GM19238 (cell line): ENCODE results near the gene STX1A.

Experiments
- DNase-seq: peaks from one replicate; pipeline ENCODE4 v3.0.0; 2011; ENCODE audit warnings: low spot score; ENCODE audit not compliant: insufficient read length

STX1A gene

GRCh38 chr7:73708961-73709549 is 10.4 kb downstream of the STX1A start:
- DNase-seq, result no peak

GRCh38 chr7:73707045-73707631 is 12.3 kb downstream of the STX1A start:
- DNase-seq, result no peak

GRCh38 chr7:73706126-73707044 is 13.1 kb downstream of the STX1A start:
- DNase-seq, result no peak

GRCh38 chr7:73705551-73705920 is 13.9 kb downstream of the STX1A start:
- DNase-seq, result no peak

- DNase-seq, result no peak
Observed at GRCh38 chr7:73704640-73705550, 14.6 kb downstream of the STX1A start.

- DNase-seq, result no peak
Observed at GRCh38 chr7:73703757-73704639, 15.5 kb downstream of the STX1A start.

- DNase-seq, result no peak
Observed at GRCh38 chr7:73703225-73703624, 16.2 kb downstream of the STX1A start.

- DNase-seq, result no peak
Observed at GRCh38 chr7:73702665-73703064, 16.8 kb downstream of the STX1A start.

GRCh38 chr7:73702226-73702625 is 17.2 kb downstream of the STX1A start:
- DNase-seq, result no peak

- DNase-seq, result no peak
Observed at GRCh38 chr7:73701357-73701995, 18.0 kb downstream of the STX1A start.

GRCh38 chr7:73700581-73701134 is 18.8 kb downstream of the STX1A start:
- DNase-seq, result no peak

GRCh38 chr7:73700069-73700423 is 19.4 kb downstream of the STX1A start:
- DNase-seq, result no peak

GRCh38 chr7:73699370-73700068 is 19.9 kb downstream of the STX1A start:
- no peak for DNase-seq

- DNase-seq, result no peak
Observed at GRCh38 chr7:73698410-73698809, 21.1 kb downstream of the STX1A start.

GRCh38 chr7:73696372-73696771 is 23.1 kb downstream of the STX1A start:
- no peak for DNase-seq

- DNase-seq, result no peak
Observed at GRCh38 chr7:73690646-73691045, 28.8 kb downstream of the STX1A start.

- no peak for DNase-seq
Observed at GRCh38 chr7:73688288-73688687, 31.2 kb downstream of the STX1A start.

GRCh38 chr7:73685311-73685710 is 34.2 kb downstream of the STX1A start:
- DNase-seq, result no peak
